GM19043 (cell line): ENCODE results near the gene IL7R.

Source experiments
- ATAC-seq: cut with Tn5 transposase; IDR thresholded peaks from one replicate; pipeline ENCODE4 v1.9.1; 2021; ENCODE audit warnings: low read depth; ENCODE audit not compliant: unreplicated experiment

Gene IL7R, protein sequence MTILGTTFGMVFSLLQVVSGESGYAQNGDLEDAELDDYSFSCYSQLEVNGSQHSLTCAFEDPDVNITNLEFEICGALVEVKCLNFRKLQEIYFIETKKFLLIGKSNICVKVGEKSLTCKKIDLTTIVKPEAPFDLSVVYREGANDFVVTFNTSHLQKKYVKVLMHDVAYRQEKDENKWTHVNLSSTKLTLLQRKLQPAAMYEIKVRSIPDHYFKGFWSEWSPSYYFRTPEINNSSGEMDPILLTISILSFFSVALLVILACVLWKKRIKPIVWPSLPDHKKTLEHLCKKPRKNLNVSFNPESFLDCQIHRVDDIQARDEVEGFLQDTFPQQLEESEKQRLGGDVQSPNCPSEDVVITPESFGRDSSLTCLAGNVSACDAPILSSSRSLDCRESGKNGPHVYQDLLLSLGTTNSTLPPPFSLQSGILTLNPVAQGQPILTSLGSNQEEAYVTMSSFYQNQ

DNA sequence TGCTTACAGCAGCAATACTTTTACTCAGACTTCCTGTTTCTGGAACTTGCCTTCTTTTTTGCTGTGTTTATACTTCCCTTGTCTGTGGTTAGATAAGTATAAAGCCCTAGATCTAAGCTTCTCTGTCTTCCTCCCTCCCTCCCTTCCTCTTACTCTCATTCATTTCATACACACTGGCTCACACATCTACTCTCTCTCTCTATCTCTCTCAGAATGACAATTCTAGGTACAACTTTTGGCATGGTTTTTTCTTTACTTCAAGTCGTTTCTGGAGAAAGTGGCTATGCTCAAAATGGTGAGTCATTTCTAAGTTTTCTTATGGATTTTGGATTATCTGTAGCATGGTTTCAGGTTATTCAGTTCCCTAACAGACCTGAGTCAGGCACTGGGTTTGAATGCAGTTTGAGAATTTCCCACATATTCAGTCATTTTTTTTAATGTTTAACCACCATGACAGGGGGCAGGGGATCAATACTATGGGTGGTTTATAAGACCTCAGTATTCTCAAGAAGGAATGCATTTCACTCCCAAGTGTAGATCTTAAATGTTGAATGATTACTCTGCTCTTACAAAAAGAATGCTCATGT lies at the start of gene IL7R:
TSS of gene IL7R (plus strand) at position 127 of the 587 bp plus-strand sequence. CDS start at position 214, 87 bp downstream.
- no peak for ATAC-seq

- no peak for ATAC-seq
Measured at GRCh38 chr5:35810601-35811000, 46.1 kb upstream of the IL7R start.

GRCh38 chr5:35811108-35811741 lies 45.5 kb upstream of the IL7R start:
- ATAC-seq: no peak

GRCh38 chr5:35813521-35813920 lies 43.2 kb upstream of the IL7R start:
- ATAC-seq: no peak

DNA sequence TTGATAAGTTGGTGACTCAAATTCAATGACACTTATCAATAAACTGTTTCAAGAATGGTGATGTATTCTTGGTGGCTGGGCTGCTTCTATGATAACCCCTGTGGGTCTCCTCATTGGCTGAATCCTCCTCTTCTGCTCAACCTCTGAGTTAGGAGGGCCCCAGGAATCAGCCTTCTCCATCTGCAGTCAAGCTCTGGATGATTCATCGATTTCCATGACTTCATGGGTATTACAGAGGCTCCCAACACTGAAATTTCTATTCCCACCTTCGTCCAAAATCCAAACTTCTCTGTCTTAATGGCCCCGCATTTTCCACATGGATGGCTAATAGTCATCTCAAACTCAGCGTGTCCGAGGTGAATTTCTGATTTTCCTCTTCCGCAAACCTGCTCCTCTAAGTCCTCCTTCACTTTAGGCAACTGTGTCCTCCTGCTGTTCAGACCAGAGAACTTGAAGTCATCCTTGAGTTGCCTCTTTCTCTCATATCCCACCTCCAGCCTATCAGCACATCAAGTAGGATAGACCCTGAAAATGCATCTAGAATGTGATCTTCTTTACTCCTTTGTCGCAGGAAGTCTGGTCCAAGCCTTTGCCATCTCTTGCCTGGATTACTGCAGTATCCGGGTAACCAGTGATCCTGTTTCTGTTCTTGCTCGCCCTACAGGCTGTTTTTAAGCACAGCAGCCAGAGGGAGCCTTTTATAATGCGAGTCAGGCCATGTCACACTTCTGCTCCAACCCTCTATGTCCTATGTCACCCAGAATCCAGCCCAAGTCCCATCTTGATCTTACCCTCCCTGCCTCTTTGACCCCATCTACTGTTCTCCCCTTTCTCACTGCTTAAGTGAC lies 41.4 kb upstream of the IL7R start:
- ATAC-seq: no peak

GRCh38 chr5:35816881-35817521 lies 39.7 kb upstream of the IL7R start:
- no peak for ATAC-seq

- ATAC-seq: no peak
Measured at GRCh38 chr5:35819026-35819425, 37.7 kb upstream of the IL7R start.

- ATAC-seq: no peak
Measured at GRCh38 chr5:35819668-35820067, 37.0 kb upstream of the IL7R start.

DNA sequence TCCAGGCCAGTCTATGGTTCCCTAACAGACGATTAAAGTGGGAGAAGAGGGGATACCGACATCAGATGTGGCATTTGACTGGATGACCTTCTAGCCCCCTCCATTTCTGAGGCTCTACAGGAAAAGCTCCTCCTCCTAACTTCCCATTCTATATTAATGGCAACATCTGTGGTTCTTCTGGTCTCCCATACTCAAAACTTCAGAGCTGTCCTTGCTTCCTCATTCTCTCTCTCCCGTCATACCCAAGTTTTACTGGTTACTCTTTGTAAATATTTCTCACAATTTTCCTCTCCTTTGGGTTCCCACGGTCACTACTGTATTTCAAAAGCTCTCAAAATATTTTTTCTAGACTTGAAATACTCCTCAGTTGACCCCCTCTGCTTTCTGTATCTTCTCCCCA lies 36.0 kb upstream of the IL7R start:
- no peak for ATAC-seq

GRCh38 chr5:35821513-35821912 lies 35.2 kb upstream of the IL7R start:
- ATAC-seq: no peak

- no peak for ATAC-seq
Measured at GRCh38 chr5:35822511-35822910, 34.2 kb upstream of the IL7R start.

- no peak for ATAC-seq
Measured at GRCh38 chr5:35823347-35824098, 33.2 kb upstream of the IL7R start.

- no peak for ATAC-seq
Measured at GRCh38 chr5:35826056-35826455, 30.6 kb upstream of the IL7R start.

DNA sequence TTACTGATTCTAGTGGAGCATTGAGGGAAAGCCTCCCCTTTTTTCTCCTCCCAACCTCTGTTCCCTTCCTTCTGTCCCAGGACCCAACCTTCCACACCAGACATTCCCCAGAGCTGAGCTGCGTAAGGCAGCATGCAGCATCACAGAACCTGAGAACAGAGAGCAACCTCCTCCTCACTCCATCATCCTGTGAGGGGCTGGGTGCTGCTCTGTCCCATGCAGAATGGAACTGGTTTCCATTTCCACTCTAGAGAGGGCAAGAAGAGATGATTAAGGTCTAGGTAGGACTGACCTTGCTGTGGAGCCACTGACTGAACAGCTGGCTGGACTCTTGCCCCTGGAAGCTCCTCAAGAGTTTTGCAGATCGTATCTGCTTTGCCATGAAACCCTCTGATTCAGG lies 30.1 kb upstream of the IL7R start:
- no peak for ATAC-seq

GRCh38 chr5:35828082-35828598 lies 28.6 kb upstream of the IL7R start:
- ATAC-seq: no peak

DNA sequence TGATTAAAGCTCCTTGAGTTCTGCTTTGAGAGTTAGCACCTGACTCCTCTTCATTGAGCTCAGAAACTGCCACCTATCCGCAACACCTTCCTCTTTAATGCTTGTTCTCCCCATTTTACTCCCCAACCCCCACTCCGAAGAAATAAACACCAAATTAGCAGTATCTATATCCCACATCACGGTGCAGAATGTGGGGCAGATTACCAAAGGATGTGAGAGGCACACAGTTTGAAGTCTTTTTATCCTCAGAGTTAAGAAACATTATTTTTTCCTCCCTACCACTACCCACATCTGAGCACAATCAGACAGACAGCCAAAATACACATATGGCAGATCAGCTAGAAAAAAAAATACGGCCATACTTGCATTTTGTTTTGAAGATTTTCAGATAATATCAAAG lies 26.1 kb upstream of the IL7R start:
- ATAC-seq: no peak

- ATAC-seq: no peak
Measured at GRCh38 chr5:35832762-35833161, 23.9 kb upstream of the IL7R start.

- no peak for ATAC-seq
Measured at GRCh38 chr5:35833224-35833623, 23.5 kb upstream of the IL7R start.
